ENCODE data around the gene DAPP1. TPM values are rescaled to one million over a fixed set of nuclear protein-coding genes. Genes with fewer than 3 reads are reported as not detected.

DAPP1 gene
- total RNA-seq, 1 experiment from 2014 or later, result 30.6 TPM

DNA sequence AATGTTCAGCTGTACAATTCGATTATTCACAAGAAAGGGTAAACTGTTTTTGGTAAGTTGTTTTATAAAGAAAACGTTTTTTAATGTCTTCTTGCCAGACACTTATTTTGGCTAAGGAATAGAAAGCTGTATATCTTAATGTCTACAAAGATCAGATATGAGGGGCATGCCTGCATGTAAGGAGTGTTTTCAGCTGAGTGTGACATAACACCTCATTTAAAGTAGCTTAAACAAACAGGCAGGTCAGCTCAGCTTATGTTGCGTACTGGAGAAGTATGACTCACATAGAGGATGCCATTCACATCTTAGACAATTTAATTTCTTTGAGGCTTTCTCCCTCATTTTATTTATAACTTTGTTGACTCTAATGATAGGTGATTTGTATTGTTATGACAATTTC, 47.2 kb downstream of the DAPP1 start:
- Mint-ChIP-seq H3K27me3 (ENCODE audit: unreplicated experiment) (no peaks in the 10 kb centered on the region), H3K4me1 (ENCODE audit: low read depth, unreplicated experiment) (no peaks in the 10 kb centered on the region), H3K36me3 (ENCODE audit: insufficient read depth, unreplicated experiment) (peaks cover 14% of the 10 kb centered on the region), H3K9me3 (ENCODE audit: low read depth, unreplicated experiment) (no peaks in the 10 kb centered on the region), H3K4me3 (ENCODE audit: low read depth, unreplicated experiment) (no peak overlapping the region), H3K27ac (ENCODE audit: unreplicated experiment) (no peak overlapping the region)
- no peak for DNase-seq
- TF ChIP-seq, protein P1, sequence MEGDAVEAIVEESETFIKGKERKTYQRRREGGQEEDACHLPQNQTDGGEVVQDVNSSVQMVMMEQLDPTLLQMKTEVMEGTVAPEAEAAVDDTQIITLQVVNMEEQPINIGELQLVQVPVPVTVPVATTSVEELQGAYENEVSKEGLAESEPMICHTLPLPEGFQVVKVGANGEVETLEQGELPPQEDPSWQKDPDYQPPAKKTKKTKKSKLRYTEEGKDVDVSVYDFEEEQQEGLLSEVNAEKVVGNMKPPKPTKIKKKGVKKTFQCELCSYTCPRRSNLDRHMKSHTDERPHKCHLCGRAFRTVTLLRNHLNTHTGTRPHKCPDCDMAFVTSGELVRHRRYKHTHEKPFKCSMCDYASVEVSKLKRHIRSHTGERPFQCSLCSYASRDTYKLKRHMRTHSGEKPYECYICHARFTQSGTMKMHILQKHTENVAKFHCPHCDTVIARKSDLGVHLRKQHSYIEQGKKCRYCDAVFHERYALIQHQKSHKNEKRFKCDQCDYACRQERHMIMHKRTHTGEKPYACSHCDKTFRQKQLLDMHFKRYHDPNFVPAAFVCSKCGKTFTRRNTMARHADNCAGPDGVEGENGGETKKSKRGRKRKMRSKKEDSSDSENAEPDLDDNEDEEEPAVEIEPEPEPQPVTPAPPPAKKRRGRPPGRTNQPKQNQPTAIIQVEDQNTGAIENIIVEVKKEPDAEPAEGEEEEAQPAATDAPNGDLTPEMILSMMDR (IDR thresholded peaks at IDR 0.05; ENCODE audit: unreplicated experiment), result no peak
- BruUV-seq (replicated peaks), result no TSS peak
- CTCF ChIA-PET, result no interaction called here
- intact Hi-C loops (cut with micrococcal nuclease; ENCODE audit: unreplicated experiment), result no loop called here

DNA sequence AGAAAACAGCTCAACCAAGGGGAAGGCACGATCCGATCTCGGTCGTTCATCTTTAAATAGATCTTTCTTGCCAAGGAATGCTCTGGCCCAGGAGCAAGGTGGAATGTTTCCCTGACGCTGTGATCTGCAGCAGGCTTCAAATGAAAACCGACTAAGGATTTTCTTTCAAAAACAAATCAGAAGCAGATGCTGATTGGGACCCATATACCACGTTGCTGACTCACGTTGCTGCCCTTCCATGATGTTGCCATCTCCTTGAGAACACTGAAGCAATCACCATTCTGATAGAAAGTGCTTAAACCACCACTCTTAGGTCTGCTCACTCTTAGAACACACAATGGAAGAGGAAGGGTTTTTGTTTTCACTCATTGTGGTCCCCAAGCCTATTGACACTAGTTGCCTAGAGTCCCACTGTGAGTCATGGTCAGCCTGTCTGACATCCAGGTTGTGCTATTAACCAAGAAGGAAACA, 51.5 kb downstream of the DAPP1 start:
- CTCF ChIA-PET, result no interaction called here
- Mint-ChIP-seq H3K27me3 (ENCODE audit: unreplicated experiment) (no peaks in the 10 kb centered on the region), H3K9me3 (ENCODE audit: low read depth, unreplicated experiment) (no peaks in the 10 kb centered on the region), H3K36me3 (ENCODE audit: insufficient read depth, unreplicated experiment) (peaks cover 14% of the 10 kb centered on the region), H3K27ac (ENCODE audit: unreplicated experiment) (no peak overlapping the region), H3K4me3 (ENCODE audit: low read depth, unreplicated experiment) (no peak overlapping the region), H3K4me1 (ENCODE audit: low read depth, unreplicated experiment) (no peaks in the 10 kb centered on the region)
- no peak for DNase-seq
- BruUV-seq (replicated peaks), result no TSS peak
- intact Hi-C loops (cut with micrococcal nuclease; ENCODE audit: unreplicated experiment), result no loop called here
- TF ChIP-seq, protein P1 (IDR thresholded peaks at IDR 0.05; ENCODE audit: unreplicated experiment), result no peak

DNA sequence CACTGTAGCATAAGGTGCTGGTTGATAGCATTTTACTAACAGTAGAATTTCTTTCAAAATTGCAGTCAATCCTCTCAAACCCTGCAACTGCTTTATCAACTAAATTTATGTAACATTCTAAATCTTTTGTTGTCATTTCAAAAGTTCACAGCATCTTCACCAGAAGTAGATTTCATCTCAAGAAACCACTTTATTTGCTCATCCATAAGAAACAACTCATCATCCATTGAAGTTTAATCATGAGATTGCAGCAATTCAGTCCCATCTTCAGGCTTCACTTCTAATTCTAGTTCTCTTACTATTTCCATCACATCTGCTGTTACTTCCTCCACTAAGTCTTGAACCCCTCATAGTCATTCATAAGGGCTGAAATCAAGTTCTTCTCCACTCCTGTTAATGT, 55.9 kb downstream of the DAPP1 start:
- Mint-ChIP-seq H3K27ac (ENCODE audit: unreplicated experiment) (no peak overlapping the region), H3K36me3 (ENCODE audit: insufficient read depth, unreplicated experiment) (peaks cover 9% of the 10 kb centered on the region), H3K4me1 (ENCODE audit: low read depth, unreplicated experiment) (no peaks in the 10 kb centered on the region), H3K4me3 (ENCODE audit: low read depth, unreplicated experiment) (no peak overlapping the region), H3K27me3 (ENCODE audit: unreplicated experiment) (no peaks in the 10 kb centered on the region), H3K9me3 (ENCODE audit: low read depth, unreplicated experiment) (no peaks in the 10 kb centered on the region)
- CTCF ChIA-PET, result no interaction called here
- DNase-seq, result no peak
- BruUV-seq (replicated peaks), result no TSS peak
- TF ChIP-seq, protein P1 (IDR thresholded peaks at IDR 0.05; ENCODE audit: unreplicated experiment), result no peak
- intact Hi-C loops (cut with micrococcal nuclease; ENCODE audit: unreplicated experiment), result no loop called here

DNA sequence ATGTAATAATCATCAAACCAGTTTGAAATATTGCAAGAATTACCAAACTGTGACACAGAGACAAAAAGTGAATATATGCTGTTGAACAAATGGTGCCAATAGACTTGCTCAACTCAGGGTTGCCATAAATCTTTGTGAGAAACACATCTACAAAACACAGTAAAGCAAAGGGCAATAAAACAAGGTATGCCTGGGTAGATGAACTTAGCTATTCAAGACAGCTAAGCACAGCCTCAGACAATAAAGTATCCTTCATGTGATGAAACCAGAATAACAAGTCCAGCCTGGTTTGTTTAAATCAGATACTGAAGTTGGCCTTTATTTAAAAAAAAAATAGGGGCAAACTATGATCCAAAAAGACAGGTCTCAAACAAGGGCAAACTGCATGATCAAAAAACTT, 58.4 kb downstream of the DAPP1 start:
- BruUV-seq (replicated peaks), result no TSS peak
- intact Hi-C loops (cut with micrococcal nuclease; ENCODE audit: unreplicated experiment), result no loop called here
- CTCF ChIA-PET, result no interaction called here
- no peaks in the 10 kb centered on the region for H3K9me3 Mint-ChIP-seq (ENCODE audit: low read depth, unreplicated experiment)
- H3K27me3 Mint-ChIP-seq (ENCODE audit: unreplicated experiment), result no peaks in the 10 kb centered on the region
- peaks cover 6% of the 10 kb centered on the region for H3K36me3 Mint-ChIP-seq (ENCODE audit: insufficient read depth, unreplicated experiment)
- TF ChIP-seq, protein P1 (IDR thresholded peaks at IDR 0.05; ENCODE audit: unreplicated experiment), result no peak
- no peak overlapping the region for H3K27ac Mint-ChIP-seq (ENCODE audit: unreplicated experiment)
- H3K4me3 Mint-ChIP-seq (ENCODE audit: low read depth, unreplicated experiment), result no peak overlapping the region
- H3K4me1 Mint-ChIP-seq (ENCODE audit: low read depth, unreplicated experiment), result no peaks in the 10 kb centered on the region
- DNase-seq, result no peak
